ENCODE results near the gene TBRG4.

The TBRG4 gene

DNA sequence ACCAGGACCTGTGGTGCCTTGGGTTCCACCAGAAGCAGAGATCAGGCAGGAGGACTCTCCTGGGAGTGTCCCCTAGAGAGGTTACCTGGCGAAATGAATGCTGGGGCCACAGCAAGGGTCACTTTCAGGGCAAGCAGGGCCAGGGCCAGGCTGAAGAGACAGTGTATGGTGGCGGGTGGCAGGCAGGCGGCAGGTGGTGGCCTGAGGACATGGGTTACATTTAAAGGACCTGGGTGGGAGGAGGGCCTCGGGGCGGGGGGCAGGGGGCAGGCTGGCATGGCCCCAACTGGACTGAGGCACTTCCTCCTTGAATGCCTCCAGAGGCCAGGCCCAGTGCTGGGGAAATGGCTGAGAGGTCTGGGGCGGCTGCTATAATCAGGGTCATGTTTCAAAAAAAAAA is 14.7 kb upstream of the TBRG4 start:
- no peak for TF ChIP-seq ZBTB10 (tag by site-specific recombination; IDR thresholded peaks at IDR 0.05)
- TF ChIP-seq HOXA7 (CRISPR knock-in tag; IDR thresholded peaks at IDR 0.05; ENCODE audit: borderline replicate concordance): no peak
- no peak for TF ChIP-seq ZNF677 (tag by site-specific recombination; IDR thresholded peaks at IDR 0.05)
- Histone ChIP-seq H3K4me1 (ENCODE audit: control insufficient read depth, insufficient read depth, low read length) (no peaks in the 10 kb centered on the region), H3K36me3 (ENCODE audit: control insufficient read depth in 2 of 2, insufficient read depth in 1 of 2, low read length in 2 of 2) (no peaks in the 10 kb centered on the region), H3K27ac (ENCODE audit: extremely low read depth, low read depth, low read length) (no peak overlapping the region), H3K4me3 (ENCODE audit: low read depth, low read length) (no peak overlapping the region), H3K9me3 (ENCODE audit: control insufficient read depth, insufficient read depth, low read depth, low read length) (no peaks in the 10 kb centered on the region)
- CTCF ChIA-PET: interaction anchor here (1.4 kb wide), 1 partner anchor 10 kb away, joined by 6 read pairs; no protein-coding TSS in a partner anchor
- POLR2A ChIA-PET: no interaction called here

DNA sequence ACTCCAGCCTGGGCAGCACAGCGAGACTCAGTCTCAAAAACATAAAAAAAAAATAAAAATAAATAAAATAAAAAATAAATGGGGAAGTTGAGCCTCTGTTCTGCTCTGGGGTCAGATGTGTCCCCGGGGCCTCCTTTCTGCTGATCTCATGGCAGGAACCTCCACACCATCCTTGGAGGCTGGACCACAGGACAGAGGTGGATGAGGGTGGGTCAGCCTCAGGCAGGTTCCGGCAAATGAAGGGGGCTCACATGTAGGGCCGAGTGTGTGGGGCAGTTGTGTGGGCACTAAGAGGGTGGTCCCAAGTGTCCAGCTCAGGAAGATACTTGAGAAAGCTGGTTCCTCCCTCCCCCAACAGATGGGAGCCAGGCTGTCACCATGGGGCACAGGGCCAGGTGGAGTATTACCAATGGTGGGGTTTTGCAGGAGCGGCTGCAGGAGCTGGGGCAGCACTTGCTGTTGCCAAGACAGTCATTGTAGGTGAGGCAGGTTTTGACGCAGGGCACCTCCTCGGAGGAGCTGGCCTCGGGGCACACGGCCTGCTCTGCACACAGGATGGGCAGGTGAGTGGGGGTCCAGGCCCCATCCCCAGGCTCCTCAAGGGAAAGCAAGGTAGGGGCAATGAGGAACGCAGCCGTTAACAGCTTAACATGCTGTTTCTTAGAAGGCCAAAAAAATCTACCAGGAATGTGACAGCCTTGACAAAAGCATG is 13.9 kb upstream of the TBRG4 start:
- Histone ChIP-seq H3K36me3 (ENCODE audit: control insufficient read depth in 2 of 2, insufficient read depth in 1 of 2, low read length in 2 of 2) (no peaks in the 10 kb centered on the region), H3K27ac (ENCODE audit: extremely low read depth, low read depth, low read length) (no peak overlapping the region), H3K4me3 (ENCODE audit: low read depth, low read length) (no peak overlapping the region), H3K4me1 (ENCODE audit: control insufficient read depth, insufficient read depth, low read length) (no peaks in the 10 kb centered on the region), H3K9me3 (ENCODE audit: control insufficient read depth, insufficient read depth, low read depth, low read length) (no peaks in the 10 kb centered on the region)
- TF ChIP-seq HIC1 (tag by site-specific recombination; IDR thresholded peaks at IDR 0.05): no peak
- TF ChIP-seq ZBTB1 (tag by site-specific recombination; IDR thresholded peaks at IDR 0.05): no peak
- no peak for TF ChIP-seq ZNF16 (tag by site-specific recombination; IDR thresholded peaks at IDR 0.05; ENCODE audit: low read depth)
- TF ChIP-seq ZNF701 (tag by site-specific recombination; IDR thresholded peaks at IDR 0.05): no peak
- TF ChIP-seq, protein P1, sequence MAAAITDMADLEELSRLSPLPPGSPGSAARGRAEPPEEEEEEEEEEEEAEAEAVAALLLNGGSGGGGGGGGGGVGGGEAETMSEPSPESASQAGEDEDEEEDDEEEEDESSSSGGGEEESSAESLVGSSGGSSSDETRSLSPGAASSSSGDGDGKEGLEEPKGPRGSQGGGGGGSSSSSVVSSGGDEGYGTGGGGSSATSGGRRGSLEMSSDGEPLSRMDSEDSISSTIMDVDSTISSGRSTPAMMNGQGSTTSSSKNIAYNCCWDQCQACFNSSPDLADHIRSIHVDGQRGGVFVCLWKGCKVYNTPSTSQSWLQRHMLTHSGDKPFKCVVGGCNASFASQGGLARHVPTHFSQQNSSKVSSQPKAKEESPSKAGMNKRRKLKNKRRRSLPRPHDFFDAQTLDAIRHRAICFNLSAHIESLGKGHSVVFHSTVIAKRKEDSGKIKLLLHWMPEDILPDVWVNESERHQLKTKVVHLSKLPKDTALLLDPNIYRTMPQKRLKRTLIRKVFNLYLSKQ (tag by site-specific recombination; IDR thresholded peaks at IDR 0.05; ENCODE audit: borderline replicate concordance): no peak
- TF ChIP-seq ZNF560 (tag by site-specific recombination; IDR thresholded peaks at IDR 0.05; ENCODE audit: borderline replicate concordance): no peak
- TF ChIP-seq, protein P2, sequence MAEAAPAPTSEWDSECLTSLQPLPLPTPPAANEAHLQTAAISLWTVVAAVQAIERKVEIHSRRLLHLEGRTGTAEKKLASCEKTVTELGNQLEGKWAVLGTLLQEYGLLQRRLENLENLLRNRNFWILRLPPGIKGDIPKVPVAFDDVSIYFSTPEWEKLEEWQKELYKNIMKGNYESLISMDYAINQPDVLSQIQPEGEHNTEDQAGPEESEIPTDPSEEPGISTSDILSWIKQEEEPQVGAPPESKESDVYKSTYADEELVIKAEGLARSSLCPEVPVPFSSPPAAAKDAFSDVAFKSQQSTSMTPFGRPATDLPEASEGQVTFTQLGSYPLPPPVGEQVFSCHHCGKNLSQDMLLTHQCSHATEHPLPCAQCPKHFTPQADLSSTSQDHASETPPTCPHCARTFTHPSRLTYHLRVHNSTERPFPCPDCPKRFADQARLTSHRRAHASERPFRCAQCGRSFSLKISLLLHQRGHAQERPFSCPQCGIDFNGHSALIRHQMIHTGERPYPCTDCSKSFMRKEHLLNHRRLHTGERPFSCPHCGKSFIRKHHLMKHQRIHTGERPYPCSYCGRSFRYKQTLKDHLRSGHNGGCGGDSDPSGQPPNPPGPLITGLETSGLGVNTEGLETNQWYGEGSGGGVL (tag by site-specific recombination; IDR thresholded peaks at IDR 0.05): no peak
- TF ChIP-seq, protein P3, sequence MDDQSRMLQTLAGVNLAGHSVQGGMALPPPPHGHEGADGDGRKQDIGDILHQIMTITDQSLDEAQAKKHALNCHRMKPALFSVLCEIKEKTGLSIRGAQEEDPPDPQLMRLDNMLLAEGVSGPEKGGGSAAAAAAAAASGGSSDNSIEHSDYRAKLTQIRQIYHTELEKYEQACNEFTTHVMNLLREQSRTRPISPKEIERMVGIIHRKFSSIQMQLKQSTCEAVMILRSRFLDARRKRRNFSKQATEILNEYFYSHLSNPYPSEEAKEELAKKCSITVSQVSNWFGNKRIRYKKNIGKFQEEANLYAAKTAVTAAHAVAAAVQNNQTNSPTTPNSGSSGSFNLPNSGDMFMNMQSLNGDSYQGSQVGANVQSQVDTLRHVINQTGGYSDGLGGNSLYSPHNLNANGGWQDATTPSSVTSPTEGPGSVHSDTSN (CRISPR knock-in tag; IDR thresholded peaks at IDR 0.05): no peak
- no peak for TF ChIP-seq ZNF747 (tag by site-specific recombination; IDR thresholded peaks at IDR 0.05)
- TF ChIP-seq ZNF692 (tag by site-specific recombination; IDR thresholded peaks at IDR 0.05): no peak
- TF ChIP-seq, protein P4, sequence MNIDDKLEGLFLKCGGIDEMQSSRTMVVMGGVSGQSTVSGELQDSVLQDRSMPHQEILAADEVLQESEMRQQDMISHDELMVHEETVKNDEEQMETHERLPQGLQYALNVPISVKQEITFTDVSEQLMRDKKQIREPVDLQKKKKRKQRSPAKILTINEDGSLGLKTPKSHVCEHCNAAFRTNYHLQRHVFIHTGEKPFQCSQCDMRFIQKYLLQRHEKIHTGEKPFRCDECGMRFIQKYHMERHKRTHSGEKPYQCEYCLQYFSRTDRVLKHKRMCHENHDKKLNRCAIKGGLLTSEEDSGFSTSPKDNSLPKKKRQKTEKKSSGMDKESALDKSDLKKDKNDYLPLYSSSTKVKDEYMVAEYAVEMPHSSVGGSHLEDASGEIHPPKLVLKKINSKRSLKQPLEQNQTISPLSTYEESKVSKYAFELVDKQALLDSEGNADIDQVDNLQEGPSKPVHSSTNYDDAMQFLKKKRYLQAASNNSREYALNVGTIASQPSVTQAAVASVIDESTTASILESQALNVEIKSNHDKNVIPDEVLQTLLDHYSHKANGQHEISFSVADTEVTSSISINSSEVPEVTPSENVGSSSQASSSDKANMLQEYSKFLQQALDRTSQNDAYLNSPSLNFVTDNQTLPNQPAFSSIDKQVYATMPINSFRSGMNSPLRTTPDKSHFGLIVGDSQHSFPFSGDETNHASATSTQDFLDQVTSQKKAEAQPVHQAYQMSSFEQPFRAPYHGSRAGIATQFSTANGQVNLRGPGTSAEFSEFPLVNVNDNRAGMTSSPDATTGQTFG (tag by site-specific recombination; IDR thresholded peaks at IDR 0.05; ENCODE audit: borderline replicate concordance): no peak
- no peak for TF ChIP-seq REPIN1 (tag by site-specific recombination; IDR thresholded peaks at IDR 0.05; ENCODE audit: low read depth)
- ChIA-PET CTCF (interaction anchor here (1.0 to 3.1 kb wide), 2 partner anchors 10 to 152 kb away, joined by 4 to 11 read pairs; no protein-coding TSS in a partner anchor), POLR2A (no interaction called here)

Measured in HEK293 (cell line).